ENCODE measurements around the gene CAP2.

CAP2 gene

DNA sequence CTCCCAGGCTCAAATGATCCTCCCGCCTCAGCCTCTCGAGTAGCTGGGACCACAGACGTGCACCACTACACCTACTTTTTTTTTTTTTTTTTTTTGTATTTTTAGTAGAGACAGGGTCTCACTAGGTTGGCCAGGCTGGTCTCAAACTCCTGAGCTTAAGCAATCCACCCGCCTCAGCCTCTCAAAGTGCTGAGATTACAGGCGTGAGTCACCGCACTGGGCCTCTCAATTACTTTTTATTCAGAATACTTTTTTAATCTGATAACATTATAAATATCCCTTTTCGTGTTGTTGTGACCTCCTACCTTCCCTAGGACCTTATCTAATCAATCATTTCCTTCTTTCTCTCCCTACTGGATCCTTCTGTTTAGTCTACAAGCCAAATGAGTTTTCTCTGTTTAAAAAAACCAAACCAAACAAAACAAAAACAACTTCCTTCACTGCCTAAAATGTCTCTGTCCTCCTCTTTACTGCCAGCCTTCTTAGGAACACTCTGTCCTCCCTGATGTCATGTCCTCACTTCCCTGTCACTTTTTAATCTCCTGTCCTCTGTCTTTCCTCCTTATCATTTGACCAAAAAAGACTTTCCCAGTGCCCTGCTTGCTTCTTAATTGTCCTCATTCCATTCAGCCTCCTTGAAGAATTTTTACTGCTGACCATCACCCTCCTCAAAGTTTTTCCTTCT lies 85.0 kb downstream of the CAP2 start:
- DNase-seq, result no peak

- DNase-seq, result no peak
Observed at GRCh38 chr6:17478946-17479345, 85.6 kb downstream of the CAP2 start.

GRCh38 chr6:17480476-17480875 lies 87.1 kb downstream of the CAP2 start:
- no peak for DNase-seq

- no peak for DNase-seq
Observed at GRCh38 chr6:17482711-17483110, 89.3 kb downstream of the CAP2 start.

GRCh38 chr6:17483391-17484016 lies 90.1 kb downstream of the CAP2 start:
- no peak for DNase-seq

- DNase-seq, result peak; percentile 79
Observed at GRCh38 chr6:17484201-17484849, 90.9 kb downstream of the CAP2 start.

DNA sequence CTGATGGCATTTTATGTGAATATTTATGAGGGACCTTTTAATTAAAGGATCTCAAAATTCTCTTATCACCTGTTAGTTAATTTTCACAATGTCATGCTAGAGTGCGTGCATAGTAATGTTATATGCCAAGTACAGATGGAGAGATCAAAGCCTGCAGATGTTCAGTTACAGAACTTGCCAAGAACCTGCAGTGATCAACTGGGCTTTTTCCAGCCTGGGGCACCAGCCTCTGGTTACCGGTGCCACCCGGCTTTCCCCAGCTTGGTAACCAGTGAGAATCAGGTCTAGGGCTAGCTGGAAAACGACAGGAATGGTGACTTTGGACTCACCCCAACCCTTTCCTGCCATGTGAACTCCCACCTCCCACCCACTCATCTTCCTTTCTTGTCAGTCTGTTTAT lies 91.8 kb downstream of the CAP2 start:
- no peak for DNase-seq

GRCh38 chr6:17485946-17486345 lies 92.6 kb downstream of the CAP2 start:
- no peak for DNase-seq

- no peak for DNase-seq
Observed at GRCh38 chr6:17486680-17487079, 93.3 kb downstream of the CAP2 start.

- DNase-seq, result no peak
Observed at GRCh38 chr6:17490724-17491123, 97.3 kb downstream of the CAP2 start.

DNA sequence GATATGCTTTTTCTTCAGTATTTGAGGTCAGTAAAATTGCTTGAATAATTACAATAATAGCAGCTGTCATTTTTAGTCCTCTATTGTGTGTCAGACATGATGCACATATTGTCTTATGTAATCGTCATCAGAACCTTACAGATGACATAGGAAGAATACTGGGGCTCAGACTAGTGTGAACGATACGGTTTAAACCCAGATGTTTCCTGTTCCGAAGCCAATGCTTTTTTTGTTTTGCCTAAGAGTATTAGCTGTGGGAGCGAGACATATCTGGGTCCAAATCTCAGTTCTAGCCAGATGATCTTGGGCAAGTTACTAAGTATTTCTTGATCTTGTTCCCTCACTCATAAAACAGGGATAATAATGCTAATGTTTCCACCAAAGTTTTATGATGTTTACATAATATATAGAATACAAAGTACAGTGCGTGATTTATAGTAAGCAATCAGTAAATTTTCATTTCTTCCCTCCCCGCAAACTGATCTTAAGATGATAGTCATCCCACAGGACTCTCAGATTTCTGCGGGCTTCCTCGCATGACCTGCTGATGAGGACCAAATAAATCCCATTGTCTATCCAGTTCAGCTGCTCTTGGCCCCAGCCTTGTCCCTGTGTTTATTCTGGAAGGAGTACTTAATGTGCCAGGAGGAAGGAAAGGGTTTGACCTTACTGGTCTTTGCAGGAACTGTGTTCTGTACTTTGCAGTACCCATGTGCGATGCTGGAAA lies 98.2 kb downstream of the CAP2 start:
- no peak for DNase-seq

GRCh38 chr6:17492350-17492749 lies 99.0 kb downstream of the CAP2 start:
- DNase-seq, result no peak

DNA sequence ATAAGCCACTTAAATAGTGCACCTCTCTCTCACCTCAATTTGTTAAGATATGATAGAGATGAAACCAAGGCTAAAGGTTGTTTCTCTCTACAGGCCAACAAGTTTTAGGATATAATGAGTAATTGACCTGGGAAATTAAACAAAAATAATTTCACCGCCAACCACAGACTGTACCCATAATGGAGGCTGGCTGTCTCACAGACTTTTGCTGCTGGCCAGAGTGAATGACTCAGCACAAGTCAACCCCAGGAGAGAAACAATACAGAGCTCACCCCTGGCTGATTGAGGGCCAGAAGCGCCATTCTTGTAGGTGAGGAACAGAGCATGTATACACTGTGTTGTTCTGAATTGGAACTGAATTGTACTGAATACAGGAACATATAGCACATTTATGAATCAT lies 99.9 kb downstream of the CAP2 start:
- DNase-seq, result no peak

GRCh38 chr6:17494177-17494576 lies 100.8 kb downstream of the CAP2 start:
- no peak for DNase-seq

GRCh38 chr6:17494919-17495318 lies 101.5 kb downstream of the CAP2 start:
- DNase-seq, result no peak

GRCh38 chr6:17497535-17498095 lies 104.2 kb downstream of the CAP2 start:
- DNase-seq, result no peak

DNA sequence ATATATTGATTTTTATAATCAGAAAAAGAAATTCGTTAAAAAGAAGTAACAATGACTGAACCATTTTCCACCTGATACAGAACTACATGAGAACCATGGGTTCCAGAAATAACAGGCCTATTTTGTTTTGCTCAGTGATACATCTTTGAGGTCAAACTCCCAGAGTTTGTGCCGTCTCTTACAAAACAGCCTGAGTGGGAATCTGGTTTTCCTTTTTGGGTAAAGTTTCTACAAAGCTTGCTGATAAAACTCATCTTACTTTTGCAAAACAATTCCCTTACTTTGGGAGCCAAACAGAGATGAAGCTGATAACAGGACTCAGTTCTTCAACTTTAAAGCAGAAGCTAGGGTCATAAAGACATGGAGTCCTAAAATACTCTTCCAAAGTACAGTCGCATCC lies 108.0 kb downstream of the CAP2 start:
- no peak for DNase-seq

- DNase-seq, result no peak
Observed at GRCh38 chr6:17501982-17502704, 108.7 kb downstream of the CAP2 start.

DNA sequence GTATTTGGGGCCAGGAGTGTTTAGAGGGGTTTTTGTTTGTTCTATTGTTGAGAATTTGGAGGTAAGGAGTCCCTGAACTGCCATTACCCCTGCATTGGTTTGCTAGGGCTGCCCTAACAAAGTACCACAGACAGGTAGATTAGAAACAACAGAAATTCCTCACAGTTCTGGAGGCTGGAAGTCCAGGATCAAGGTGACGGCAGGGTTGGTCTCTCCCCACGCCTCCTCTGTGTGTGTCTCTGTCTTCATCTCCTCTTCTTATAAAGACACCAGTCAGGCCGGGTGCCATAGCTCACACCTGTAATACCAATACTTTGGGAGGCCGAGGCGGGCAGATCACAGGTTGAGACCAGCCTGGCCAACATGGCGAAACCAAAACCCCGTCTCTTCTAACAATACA lies 109.7 kb downstream of the CAP2 start:
- no peak for DNase-seq

- DNase-seq, result no peak
Observed at GRCh38 chr6:17504005-17504404, 110.6 kb downstream of the CAP2 start.

DNA sequence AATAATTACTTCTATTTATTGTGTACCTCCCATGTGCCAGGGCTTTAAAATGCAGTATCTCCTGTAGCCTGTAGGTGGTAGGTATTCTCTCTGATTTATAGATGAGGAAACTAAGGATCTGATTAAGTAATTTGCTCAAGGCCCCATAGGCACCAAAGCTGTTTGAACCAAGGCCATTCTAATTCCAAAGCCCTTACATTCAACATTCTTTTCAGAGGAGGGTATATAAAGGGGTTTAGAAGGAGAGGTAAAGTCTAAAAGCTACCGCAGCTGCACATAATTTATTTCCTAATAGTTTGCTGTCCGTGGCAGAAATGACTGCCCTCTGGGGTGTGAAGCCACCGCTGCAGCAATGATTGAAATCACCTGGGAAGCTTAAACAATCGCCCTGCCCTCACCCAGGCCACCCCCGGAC lies 111.7 kb downstream of the CAP2 start:
- DNase-seq, result no peak

- DNase-seq, result no peak
Observed at GRCh38 chr6:17505767-17506280, 112.4 kb downstream of the CAP2 start.
